GM18868 (cell line): Measurements from ENCODE around the gene MTRFR.
A peak's percentile ranks its signal among the peaks of the same experiment; 100 is the strongest.

Experiments
- ATAC-seq: cut with Tn5 transposase; IDR thresholded peaks from one replicate; pipeline ENCODE4 v1.9.1; 2021; ENCODE audit warnings: mild to moderate bottlenecking, moderate library complexity; ENCODE audit not compliant: unreplicated experiment

MTRFR gene

GRCh38 chr12:123269896-123270213 is 36.6 kb downstream of the MTRFR start:
- ATAC-seq = no peak

GRCh38 chr12:123270214-123271000 is 37.2 kb downstream of the MTRFR start:
- no peak for ATAC-seq

- peak; percentile 66 for ATAC-seq
These were observed 37.9 kb downstream of the MTRFR start for GRCh38 chr12:123271001-123271668.

GRCh38 chr12:123273166-123273565 is 39.9 kb downstream of the MTRFR start:
- ATAC-seq = no peak

GRCh38 chr12:123278101-123278627 is 44.9 kb downstream of the MTRFR start:
- peak; percentile 67 for ATAC-seq

- no peak for ATAC-seq
These were observed 47.7 kb downstream of the MTRFR start for GRCh38 chr12:123280971-123281370.

- ATAC-seq = no peak
These were observed 48.9 kb downstream of the MTRFR start for GRCh38 chr12:123282111-123282510.

GRCh38 chr12:123283461-123283860 is 50.2 kb downstream of the MTRFR start:
- ATAC-seq = no peak

- ATAC-seq = no peak
These were observed 51.4 kb downstream of the MTRFR start for GRCh38 chr12:123284669-123285068.

- ATAC-seq = no peak
These were observed 53.6 kb downstream of the MTRFR start for GRCh38 chr12:123286652-123287373.

- no peak for ATAC-seq
These were observed 55.6 kb downstream of the MTRFR start for GRCh38 chr12:123288751-123289346.

GRCh38 chr12:123289911-123290310 is 56.7 kb downstream of the MTRFR start:
- ATAC-seq = no peak

GRCh38 chr12:123293178-123293760 is 60.0 kb downstream of the MTRFR start:
- no peak for ATAC-seq

- ATAC-seq = no peak
These were observed 71.9 kb downstream of the MTRFR start for GRCh38 chr12:123305136-123305535.

- no peak for ATAC-seq
These were observed 73.0 kb downstream of the MTRFR start for GRCh38 chr12:123306200-123306599.
